Activated CD4-positive, alpha-beta T cell treated with anti-CD3 and anti-CD28 coated beads, Interleukin-2, amount 50 U/mL, for 48 hours (primary cell): ENCODE measurements around the gene C2CD2L.
"Not testable (repeated sequence)": the region's sequence is repeated elsewhere in the genome, so short reads cannot be mapped to it uniquely, and the experiment has no call there.

Source experiments
- DNase-seq, 2 experiments: peaks; one replicate each; pipeline ENCODE4 v3.0.0-alpha.2; 2020

The C2CD2L gene

DNA sequence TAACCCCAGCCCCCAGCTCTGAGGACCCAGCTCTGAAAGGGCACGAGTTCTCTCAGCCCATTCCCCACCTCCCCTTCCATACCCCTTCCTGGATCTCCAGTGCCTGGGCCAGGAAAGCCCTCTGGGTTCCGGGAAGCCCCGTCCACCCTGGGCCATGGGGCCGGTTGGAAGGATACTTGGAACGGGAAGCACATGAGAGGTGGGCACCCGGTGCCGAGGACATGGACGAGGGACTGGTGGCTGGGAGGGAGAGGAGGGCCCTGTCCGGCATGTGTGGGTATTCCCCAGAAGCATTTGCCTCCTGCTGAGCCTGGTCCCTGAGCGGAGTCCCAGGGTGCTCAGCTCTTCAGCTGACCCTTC, 9.1 kb downstream of the C2CD2L start:
- DNase-seq: no peak

DNA sequence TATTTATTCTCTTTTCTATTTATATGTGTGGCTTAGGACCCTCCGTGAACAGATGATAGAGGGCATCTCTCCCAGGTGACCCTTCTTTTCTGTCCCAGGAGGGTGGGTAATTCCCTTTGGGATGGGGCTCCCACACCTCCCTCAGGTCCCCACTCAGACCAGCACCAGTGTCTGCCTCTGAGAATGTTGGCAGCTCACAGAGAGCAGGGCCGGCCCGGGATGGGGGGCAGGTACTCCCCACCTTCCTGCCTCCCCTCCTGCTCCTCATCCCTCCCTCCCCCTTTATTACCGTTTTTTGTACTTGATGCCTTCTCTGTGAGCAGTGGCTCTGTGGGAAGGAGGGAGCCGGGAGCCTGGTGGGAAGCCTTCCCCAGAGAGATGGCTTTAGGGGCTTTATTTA, 9.5 kb downstream of the C2CD2L start:
- no peak for DNase-seq

DNA sequence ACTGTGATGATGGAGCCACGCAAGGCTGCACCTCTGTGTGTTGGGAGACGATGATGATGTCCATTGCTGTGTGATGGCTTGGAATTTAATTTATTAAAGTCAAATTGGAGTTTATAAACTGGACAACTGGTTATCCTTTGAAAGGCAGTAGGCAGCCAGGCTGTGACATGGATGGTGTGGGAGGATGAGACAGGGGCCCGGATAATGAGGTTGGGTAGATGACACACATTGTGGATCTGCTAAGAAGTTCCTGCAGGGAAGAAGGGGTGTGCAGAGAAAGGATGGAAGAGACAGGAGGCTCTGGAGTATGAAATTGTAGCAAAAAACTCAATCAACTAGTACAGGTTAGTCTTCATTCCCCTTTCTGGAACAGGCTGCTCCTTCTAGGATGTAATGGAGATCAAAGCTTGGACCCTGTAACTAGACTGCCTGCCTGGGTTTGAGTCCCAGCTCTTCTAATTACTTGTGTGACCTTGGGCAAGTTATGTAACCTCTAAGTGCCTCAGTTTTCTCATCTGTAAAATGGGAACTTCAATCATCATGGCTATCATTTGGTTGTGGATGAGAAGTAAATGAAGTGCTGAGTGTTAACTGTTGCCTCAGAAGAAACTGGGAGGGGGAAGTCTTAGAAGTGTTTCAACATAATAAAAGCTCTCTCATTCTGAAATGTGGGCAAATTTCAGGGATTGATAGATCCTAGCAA, 10.0 kb downstream of the C2CD2L start:
- DNase-seq: no peak

DNA sequence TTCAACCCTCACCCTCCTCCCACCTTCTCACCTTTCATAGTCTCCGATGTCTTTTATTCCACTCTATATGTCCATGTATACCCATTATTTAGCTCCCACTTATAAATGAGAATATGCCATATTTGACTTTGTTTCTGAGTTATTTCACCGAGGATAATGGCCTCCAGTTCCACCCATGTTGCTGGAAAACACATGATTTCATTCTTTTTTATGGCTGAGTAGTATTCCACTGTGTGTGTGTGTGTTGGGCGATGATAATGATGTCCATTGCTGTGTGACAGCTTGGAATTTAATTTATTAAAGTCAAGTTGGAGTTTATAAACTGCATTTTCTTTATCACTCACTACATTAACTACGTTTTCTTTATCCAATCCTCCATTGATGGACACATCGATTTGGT, 11.1 kb downstream of the C2CD2L start:
- no peak for DNase-seq

DNA sequence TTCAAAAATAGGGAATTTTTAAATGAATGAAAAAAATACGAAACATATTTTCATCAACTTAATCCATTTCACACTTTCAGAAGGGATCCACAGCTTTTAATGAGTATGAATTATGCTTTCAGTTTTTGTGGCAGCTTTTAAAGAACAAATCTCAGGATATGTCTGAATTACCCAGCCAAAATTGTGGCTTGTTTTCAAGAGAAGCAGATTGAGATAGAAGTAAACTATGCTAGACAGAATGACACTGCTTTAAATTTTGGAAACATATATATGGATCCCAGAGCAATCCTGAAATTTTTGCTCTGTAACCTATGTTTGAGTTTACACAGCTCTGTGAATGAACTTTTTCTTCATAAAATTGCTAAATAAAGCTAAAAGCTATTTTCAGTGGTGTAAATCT, 11.8 kb downstream of the C2CD2L start:
- DNase-seq: no peak

DNA sequence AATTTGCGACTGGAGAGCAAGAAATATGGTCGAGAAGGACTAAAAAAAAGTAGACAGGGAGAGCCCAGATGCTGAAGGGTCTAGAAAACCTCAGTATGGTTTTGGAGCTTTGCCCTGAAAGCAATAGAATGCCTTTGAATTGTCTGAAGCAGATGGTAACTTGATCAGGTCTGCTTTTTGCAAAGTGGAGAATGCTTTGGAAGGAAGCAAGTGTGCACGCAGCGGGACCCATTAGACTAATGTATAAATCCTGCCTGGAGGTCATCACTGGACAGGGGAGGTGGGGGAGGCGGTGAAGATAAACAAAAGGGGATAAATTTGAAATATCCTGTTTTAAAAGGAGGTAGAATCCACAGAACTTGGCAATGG, 13.5 kb downstream of the C2CD2L start:
- DNase-seq: peak in 1 of 2 experiments; percentile 21

DNA sequence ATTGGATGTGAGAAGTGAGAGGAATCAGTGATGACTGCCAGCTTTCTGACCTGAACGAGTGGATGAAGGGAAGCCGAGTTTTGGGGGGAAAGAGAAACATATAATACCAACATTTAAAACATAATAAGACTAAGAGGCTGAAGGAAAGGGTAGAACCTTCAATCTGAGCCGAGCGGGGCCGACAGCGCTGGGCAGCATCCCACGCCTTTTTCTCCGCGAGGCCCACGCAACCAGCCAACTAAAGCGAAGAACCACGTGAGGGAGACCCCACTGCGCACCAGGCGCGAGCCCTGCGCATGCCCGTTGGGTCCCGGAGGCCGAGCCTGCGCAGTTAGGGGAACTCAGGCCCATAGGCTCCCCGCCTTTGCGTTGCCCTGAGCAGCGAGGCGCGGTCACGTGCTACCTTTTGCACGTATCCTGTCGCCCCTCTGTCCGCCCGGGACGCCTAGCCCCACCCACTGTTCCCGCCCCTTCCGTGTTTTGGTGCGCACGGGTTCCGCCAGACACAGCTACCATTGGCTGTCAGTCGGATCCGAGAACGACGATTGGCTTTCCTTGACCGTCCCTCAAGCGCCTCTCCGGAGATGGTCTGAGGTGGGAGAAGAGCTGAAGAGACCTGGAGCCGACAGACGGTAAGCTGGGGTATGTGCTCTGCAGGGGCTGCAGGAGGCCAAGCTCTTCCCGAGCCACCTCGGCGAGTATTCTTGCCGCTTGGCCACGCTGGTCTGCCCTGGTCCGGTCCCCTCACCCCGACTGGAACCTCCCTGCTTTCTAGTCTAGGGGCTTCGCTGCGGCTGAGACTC, 14.1 kb downstream of the C2CD2L start, which contains the start of gene HINFP:
Gene HINFP (plus strand): TSS at position 573 of the 803 bp plus-strand sequence. CDS start 5,365 bp downstream, outside the sequence.
- peak; percentile 100 for DNase-seq

DNA sequence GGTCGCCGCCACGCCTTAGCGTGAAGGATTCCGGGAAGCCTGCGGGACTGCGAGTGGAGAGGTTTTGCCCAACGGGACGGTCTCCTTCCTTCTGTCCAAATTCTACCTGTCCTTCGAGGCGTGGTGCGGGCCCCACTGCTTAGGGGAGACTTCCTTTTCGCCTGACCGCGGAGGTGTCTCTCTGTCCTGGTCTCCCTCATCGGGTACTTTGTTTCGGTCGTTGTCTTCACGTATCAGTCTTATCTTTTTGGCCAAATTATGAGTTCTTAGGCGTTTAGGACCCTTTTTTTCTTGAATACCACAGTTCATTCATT, 14.6 kb downstream of the C2CD2L start:
- no peak for DNase-seq

DNA sequence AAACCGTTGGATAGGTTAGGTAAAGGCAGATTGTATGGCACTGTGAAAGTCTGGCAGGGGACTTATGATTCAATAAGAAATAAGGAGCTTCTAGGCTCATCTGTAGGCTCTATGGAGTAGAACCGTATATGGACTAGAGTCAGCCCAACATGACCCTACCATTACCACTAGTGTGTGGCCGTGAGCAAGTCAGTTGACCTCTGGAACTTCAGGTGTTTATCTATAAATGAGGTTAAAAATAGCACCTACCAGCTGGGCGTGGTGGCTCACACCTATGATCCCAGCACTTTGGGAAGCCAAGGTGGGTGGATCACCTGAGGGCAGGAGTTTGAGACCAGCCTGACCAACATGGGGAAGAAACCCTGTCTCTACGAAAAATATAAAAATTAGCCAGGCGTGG, 18.7 kb downstream of the C2CD2L start:
- no peak for DNase-seq

DNA sequence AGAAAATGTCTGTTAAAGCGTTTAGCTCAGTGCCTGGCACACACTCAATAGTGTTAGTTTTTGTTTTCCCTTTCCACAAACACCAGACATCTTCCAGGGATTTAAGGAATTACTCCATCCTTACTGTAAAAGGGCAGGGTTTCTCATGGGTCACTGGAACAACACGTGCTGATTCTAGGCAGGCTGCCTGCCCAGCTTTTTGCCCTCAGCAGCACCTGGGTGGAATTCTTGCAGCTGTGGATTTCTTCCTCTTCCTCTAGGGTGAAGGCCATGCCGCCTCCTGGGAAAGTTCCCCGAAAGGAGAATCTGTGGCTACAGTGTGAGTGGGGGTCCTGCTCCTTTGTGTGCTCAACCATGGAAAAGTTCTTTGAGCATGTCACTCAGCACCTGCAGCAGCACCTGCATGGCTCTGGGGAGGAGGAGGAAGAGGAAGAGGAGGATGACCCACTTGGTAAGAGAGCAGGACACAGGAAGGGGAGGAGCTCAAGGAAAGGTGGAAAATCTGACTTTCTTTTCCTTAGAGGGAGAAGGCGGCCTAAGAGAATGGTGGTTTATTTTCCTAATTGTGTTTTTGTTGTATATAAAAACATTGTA, 19.6 kb downstream of the C2CD2L start:
- no peak for DNase-seq

DNA sequence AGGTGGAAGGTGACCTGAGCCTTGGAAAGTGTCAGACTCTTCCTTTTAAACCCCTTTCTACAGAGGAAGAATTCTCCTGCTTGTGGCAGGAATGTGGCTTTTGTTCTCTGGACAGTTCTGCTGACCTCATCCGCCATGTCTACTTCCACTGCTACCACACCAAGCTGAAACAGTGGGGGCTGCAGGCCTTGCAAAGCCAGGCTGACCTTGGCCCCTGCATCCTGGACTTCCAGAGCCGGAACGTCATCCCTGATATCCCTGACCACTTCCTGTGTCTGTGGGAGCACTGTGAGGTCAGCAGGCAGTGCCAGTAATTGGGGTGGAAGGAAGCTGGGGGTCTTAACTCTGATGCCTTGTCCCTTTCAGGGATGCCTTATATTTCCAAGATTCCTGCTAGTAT, 23.5 kb downstream of the C2CD2L start:
- DNase-seq: no peak

DNA sequence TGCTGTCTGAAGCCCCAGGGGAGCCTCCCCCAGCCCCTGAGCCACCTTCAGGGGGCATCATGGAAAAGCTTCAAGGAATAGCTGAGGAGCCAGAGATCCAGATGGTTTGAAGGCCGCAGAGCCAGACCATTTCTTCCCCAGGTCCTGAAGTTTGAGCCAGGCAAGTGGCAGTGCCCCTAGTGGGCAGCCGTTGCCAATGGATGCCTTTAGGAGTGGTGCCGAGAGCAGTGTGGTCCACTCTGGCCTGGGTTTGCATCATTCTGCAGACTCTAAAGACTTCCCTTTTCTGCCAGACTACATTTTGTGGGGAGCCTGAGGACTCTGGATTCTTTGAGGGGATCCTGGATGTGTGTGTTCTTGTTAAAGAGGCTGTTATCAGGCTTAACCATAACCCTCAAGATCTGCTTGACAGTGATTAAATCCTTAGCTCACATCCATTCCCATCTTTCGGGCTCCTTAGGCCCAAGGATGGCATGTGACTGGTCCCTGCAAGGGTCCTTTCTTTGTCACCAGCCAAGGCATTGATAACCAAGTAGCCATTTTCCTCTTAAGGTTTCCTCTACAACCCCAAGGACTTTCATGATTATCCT, 27.3 kb downstream of the C2CD2L start:
- no peak for DNase-seq

DNA sequence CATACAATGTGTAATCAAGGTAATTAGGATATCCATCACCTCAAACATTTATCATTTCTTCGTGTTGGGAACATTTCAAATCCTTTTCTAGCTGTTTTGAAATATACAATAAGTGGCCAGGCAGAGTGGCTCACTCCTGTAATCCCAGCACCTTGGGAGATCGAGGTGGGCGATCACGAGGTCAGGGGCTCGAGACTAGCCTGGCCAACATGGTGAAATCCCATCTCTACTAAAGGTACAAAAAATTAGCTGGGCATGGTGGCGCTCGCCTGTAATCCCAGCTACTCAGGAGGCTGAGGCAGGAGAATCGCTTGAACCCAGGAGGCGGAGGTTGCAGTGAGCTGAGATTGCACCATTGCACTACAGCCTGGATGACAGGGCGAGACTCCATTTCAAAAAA, 32.1 kb downstream of the C2CD2L start:
- DNase-seq: not testable (repeated sequence)

DNA sequence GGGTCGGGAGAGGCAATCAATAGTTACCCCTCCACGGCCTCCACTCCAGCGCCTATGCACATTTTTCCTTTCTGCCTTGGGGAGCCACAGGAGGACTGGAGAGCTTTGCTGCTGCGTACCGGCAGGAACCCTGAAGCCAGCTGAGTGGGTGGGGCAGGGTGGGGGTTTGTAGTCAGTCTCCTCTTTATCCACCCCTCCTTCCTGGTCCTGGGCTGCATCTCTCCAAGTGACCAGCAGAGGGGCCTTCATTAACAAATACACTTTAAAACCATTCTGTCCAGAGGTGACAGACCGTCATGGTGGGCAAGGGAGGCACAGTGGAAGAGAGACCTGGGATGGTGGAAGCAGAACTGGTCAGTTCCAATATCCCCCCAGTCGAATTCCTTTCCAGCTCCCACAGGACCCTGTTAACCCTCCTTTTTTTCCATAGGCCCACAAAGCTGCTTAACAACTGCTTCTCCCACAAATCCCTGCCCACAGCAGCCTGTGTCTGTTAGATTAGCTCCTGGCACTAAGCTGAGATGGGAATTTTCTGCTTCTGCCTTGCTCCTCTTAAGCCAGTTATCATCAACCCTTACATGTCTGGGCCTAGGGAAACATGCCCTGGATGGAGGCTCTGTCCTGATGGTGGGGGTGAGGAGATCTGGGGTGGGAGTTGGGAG, 37.8 kb downstream of the C2CD2L start:
- peak; percentile 19 to 42 for DNase-seq

DNA sequence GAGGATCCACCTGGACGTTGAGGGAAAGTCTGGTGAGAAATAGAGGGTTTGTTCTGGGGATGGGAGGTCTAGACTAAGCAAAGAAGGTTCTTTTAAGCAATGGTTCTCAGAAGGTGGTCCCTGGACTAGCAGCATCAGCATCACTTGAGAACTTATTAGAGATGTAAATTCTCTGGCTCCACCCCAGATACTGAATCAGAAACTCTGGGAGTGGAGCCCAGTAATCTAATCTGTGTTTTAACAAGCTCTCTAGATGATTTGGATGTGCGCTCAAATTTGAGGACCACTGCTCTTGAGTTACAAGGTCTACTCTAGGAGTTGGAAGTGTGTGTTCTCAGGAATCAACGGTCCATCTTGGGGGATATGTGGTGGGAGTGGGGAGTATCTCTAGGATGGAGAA, 38.4 kb downstream of the C2CD2L start:
- DNase-seq: no peak

DNA sequence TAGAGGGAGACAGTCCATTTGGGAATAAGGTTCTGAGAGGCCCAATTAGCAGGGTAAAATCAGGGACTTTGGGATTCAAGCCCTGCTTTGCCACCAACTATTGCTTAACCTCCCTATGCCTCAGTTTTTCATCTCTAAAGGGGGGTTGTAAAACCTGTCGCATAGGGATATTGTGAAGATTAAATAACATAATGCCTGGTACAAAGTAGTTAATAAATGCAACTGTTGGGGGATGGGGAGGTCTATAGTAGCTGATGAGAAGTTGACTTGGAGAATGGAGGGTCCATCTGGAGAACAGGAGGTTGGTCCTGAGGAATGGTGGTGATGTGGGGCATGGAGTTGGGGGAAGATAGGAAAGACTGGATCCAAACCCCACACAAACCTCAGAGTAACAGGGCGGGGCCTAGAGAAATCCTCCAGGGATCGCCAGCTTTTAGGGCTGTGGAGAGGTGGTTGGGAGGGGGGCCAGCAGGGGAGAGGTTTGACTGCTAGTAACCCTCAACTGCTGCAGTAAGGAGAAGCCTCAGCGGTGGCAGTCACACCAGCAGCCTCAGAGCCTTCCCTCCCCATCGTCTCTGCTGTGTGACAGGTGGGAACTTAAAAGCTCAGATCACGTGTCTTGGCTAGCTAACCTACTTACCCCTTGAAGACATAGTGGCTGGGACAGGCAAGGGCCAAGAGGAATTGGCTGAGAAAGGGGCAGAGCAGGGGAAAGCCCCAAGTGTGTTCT, 40.6 kb downstream of the C2CD2L start:
- DNase-seq: no peak

DNA sequence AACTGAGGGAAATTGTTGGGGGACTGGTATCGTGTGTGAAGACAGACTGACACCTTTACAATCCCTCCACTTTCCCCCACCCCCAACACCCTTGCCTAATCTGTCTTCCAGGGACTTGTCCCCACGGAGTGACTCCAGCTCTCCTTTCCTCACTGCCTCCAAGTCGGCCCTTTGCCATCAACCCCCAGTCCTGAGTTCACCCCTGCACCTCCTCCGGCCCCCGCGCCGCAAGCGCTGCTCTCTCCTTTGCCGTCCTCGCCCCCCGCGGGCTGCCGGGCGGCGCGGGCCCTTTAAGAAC, 41.5 kb downstream of the C2CD2L start:
- no peak for DNase-seq

DNA sequence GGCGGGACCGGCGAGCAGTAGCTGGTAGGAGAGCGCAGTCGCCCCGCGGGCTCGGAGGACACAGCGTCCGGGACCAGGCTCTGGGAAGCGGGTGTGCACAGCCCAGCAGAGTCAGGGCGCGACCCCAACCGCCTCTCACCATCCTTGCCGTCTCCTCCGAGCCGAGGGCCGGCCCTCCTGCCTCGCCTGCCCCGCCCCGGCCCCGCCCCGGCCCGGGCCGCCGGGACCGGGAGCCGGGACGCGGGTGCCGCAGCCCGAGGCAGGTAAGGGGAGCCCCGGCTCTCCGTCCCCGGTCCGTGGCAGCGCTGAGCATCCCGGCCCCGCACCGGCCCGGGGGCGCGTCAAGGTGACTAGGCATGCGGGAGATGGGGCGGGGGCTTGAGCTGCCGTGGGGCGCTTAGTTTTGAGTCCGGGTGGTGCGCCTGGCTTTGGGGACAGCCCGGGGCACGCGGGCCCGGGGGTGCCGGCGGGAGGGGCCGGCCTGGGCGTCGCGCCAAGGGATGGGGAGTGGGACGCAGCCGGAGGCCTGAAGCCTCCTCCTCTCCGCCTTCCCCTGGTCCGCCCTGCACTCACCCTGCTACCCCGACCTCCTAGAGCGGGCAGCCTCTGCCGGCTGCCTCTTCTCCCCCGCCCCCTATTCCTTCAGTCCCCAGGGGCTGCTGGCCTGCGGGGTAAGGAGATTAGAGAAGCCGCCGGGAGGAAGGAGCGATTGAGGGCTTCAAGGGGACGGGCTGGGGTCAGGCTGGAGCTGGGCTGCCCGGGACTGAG, 42.1 kb downstream of the C2CD2L start, which contains the start of gene ABCG4:
Gene ABCG4 (plus strand): TSS at position 35 of the 768 bp plus-strand sequence. CDS start 914 bp downstream, outside the sequence.
- DNase-seq: peak; percentile 23 to 26

DNA sequence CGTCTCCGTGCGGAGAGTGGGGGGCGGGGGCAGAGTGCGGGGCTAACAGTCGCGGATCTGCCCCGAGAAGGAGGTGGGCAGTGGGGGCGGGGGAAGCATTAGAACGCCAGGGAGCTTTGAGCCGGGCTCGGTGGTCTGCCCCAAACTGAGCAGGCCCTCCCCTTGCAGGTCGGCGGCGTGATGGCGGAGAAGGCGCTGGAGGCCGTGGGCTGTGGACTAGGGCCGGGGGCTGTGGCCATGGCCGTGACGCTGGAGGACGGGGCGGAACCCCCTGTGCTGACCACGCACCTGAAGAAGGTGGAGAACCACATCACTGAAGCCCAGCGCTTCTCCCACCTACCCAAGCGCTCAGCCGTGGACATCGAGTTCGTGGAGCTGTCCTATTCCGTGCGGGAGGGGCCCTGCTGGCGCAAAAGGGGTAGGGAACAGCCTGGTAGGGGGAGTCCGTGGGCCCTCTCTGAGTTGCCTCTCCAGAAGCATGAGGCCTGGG, 42.7 kb downstream of the C2CD2L start:
- DNase-seq: no peak

DNA sequence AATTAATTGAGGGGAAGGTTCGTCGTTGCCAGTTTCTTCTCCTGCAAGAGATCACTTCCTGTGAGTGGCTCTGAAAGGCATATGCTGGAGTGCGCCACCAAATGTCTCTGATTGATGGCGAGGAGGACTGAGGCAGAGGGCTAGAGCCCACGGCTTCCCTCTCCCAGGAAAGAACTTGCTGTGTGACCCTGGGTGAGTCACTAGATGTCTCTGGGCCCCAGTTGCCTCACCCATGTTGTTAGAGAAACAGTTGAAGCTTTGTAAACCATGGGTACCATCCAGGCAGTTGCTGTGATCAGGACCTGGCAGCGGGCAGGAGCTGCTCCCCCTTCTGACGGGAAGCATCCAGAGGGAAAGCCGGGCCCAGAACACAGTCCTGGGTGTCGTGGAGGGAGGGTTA, 44.9 kb downstream of the C2CD2L start:
- no peak for DNase-seq

DNA sequence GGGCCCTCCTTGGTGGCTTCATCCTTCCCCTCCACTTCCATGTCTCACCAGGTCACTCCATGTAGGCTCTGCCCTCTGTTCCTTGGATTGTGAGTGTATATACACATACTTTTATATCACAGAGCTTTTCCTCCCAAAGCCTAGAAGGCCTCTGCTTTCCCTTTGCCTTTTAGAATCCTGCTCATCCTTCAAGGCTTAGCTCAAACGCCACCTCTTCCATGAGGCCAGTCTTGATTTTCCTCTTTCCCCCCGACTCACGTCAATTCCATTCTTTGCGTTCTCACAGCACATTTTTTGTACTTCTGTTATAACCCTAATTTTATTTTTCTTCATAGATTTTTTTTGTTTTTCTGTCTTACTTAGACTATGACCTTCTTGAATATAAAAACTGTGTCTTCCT, 45.5 kb downstream of the C2CD2L start:
- no peak for DNase-seq
